Adrenal gland (tissue), 5 donors: ENCODE results near the gene GRPEL2.

Source experiments
- POLR2A ChIP-seq, 2 donors: fragments of 450-650 bp; IDR thresholded peaks; one replicate each; pipeline ENCODE4 v1.6.1; 2017; ENCODE audit warnings: antibody characterized with exemption in 2 of 2, mild to moderate bottlenecking in 2 of 2, moderate library complexity in 1 of 2
- TF ChIP-seq, protein P1 (sequence below), 6 experiments: fragments of 450-650 bp in 4 of 6; fragments of 200-600 bp in 2 of 6; sonication (generic) in 1 of 6; IDR thresholded peaks; 1 replicate in 5 of 6; 2 replicates in 1 of 6; pipeline versions ENCODE4 v1.5.1 to v1.8.0; 2016 to 2021; ENCODE audit warnings: antibody characterized with exemption in 6 of 6, mild to moderate bottlenecking in 2 of 6, moderate library complexity in 1 of 6
- donor health status: DM: no; HTN: no; CAD: no.

DNA sequence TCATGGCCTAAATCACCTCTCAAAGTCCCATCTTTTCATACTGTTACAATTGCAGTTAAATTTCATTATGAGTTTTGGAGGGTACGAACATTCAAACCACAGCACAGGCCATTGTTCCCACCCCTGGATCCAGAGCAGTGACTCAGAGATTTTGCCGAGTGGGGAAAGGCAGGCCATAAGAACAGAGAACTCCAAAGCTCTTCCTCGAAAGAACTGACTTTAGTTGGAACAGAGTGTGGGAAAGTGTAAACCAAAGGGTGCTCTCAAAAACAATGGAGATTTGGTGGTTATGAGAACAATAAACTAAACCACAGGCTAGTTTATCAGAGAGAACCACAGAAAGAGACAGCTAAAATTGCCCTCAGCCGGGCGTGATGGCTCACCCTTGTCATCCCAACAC, 19.4 kb upstream of the GRPEL2 start:
- TF ChIP-seq POLR2A (IDR thresholded peaks at IDR 0.05) = no peak
- TF ChIP-seq, protein P1, sequence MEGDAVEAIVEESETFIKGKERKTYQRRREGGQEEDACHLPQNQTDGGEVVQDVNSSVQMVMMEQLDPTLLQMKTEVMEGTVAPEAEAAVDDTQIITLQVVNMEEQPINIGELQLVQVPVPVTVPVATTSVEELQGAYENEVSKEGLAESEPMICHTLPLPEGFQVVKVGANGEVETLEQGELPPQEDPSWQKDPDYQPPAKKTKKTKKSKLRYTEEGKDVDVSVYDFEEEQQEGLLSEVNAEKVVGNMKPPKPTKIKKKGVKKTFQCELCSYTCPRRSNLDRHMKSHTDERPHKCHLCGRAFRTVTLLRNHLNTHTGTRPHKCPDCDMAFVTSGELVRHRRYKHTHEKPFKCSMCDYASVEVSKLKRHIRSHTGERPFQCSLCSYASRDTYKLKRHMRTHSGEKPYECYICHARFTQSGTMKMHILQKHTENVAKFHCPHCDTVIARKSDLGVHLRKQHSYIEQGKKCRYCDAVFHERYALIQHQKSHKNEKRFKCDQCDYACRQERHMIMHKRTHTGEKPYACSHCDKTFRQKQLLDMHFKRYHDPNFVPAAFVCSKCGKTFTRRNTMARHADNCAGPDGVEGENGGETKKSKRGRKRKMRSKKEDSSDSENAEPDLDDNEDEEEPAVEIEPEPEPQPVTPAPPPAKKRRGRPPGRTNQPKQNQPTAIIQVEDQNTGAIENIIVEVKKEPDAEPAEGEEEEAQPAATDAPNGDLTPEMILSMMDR (IDR thresholded peaks at IDR 0.05) = no peak
